ENCODE data around the gene UTP20. TPM values are rescaled to one million over a fixed set of nuclear protein-coding genes. Genes with fewer than 3 reads are reported as not detected.
"Not testable (repeated sequence)": the region's sequence is repeated elsewhere in the genome, so short reads cannot be mapped to it uniquely, and the experiment has no call there.

Gene UTP20
- total RNA-seq, 1 donor from 2014 or later = 12.1 TPM

GRCh38 chr12:101407436-101408345 is 127.8 kb downstream of the UTP20 start, which contains the start of gene ARL1:
ARL1 (minus strand) TSS chr12:101407772; CDS start chr12:101407645, 127 bp downstream.
- Mint-ChIP-seq H3K4me3 (ENCODE audit: unreplicated experiment) (peak within 1 kb of the TSS; percentile 99), H3K9me3 (ENCODE audit: unreplicated experiment) (peaks cover 2% of the 10 kb centered on the region), H3K4me1 (ENCODE audit: low read depth, unreplicated experiment) (peaks cover 6% of the 10 kb centered on the region), H3K36me3 (ENCODE audit: unreplicated experiment) (no peaks in the 10 kb centered on the region), H3K27me3 (ENCODE audit: unreplicated experiment) (peaks cover 2% of the 10 kb centered on the region), H3K27ac (ENCODE audit: unreplicated experiment) (peak within 1 kb of the TSS; percentile 93)
- TF ChIP-seq CTCF (IDR thresholded peaks at IDR 0.05; ENCODE audit: partially characterized antibody, unreplicated experiment) = no peak
- DNase-seq = peak; percentile 91

- not testable (repeated sequence) for H3K9me3 Mint-ChIP-seq (ENCODE audit: unreplicated experiment); H3K4me3 Mint-ChIP-seq (ENCODE audit: unreplicated experiment); H3K27me3 Mint-ChIP-seq (ENCODE audit: unreplicated experiment); H3K27ac Mint-ChIP-seq (ENCODE audit: unreplicated experiment); H3K4me1 Mint-ChIP-seq (ENCODE audit: low read depth, unreplicated experiment); H3K36me3 Mint-ChIP-seq (ENCODE audit: unreplicated experiment); DNase-seq
Measured at GRCh38 chr12:101410169-101410568, 130.3 kb downstream of the UTP20 start.

GRCh38 chr12:101414533-101415119 is 134.7 kb downstream of the UTP20 start:
- Mint-ChIP-seq H3K27ac (ENCODE audit: unreplicated experiment) (no peak overlapping the region), H3K27me3 (ENCODE audit: unreplicated experiment) (no peaks in the 10 kb centered on the region), H3K9me3 (ENCODE audit: unreplicated experiment) (no peaks in the 10 kb centered on the region), H3K4me1 (ENCODE audit: low read depth, unreplicated experiment) (no peaks in the 10 kb centered on the region), H3K4me3 (ENCODE audit: unreplicated experiment) (no peak overlapping the region), H3K36me3 (ENCODE audit: unreplicated experiment) (no peaks in the 10 kb centered on the region)
- TF ChIP-seq CTCF (IDR thresholded peaks at IDR 0.05; ENCODE audit: partially characterized antibody, unreplicated experiment) = peak; percentile 62
- no peak for DNase-seq

GRCh38 chr12:101415228-101415627 is 135.3 kb downstream of the UTP20 start:
- no peak for DNase-seq
- H3K9me3 Mint-ChIP-seq (ENCODE audit: unreplicated experiment) = no peaks in the 10 kb centered on the region
- no peaks in the 10 kb centered on the region for H3K4me1 Mint-ChIP-seq (ENCODE audit: low read depth, unreplicated experiment)
- no peak for TF ChIP-seq CTCF (IDR thresholded peaks at IDR 0.05; ENCODE audit: partially characterized antibody, unreplicated experiment)
- H3K27ac Mint-ChIP-seq (ENCODE audit: unreplicated experiment) = no peak overlapping the region
- no peaks in the 10 kb centered on the region for H3K36me3 Mint-ChIP-seq (ENCODE audit: unreplicated experiment)
- no peak overlapping the region for H3K4me3 Mint-ChIP-seq (ENCODE audit: unreplicated experiment)
- H3K27me3 Mint-ChIP-seq (ENCODE audit: unreplicated experiment) = no peaks in the 10 kb centered on the region

GRCh38 chr12:101422066-101422465 is 142.2 kb downstream of the UTP20 start:
- not testable (repeated sequence) for H3K27ac Mint-ChIP-seq (ENCODE audit: unreplicated experiment); H3K36me3 Mint-ChIP-seq (ENCODE audit: unreplicated experiment); H3K4me3 Mint-ChIP-seq (ENCODE audit: unreplicated experiment)

GRCh38 chr12:101424620-101425019 is 144.7 kb downstream of the UTP20 start:
- no peaks in the 10 kb centered on the region for H3K4me1 Mint-ChIP-seq (ENCODE audit: low read depth, unreplicated experiment)
- no peak overlapping the region for H3K4me3 Mint-ChIP-seq (ENCODE audit: unreplicated experiment)
- DNase-seq = no peak
- H3K36me3 Mint-ChIP-seq (ENCODE audit: unreplicated experiment) = no peaks in the 10 kb centered on the region
- TF ChIP-seq CTCF (IDR thresholded peaks at IDR 0.05; ENCODE audit: partially characterized antibody, unreplicated experiment) = no peak
- H3K27me3 Mint-ChIP-seq (ENCODE audit: unreplicated experiment) = no peaks in the 10 kb centered on the region
- H3K9me3 Mint-ChIP-seq (ENCODE audit: unreplicated experiment) = no peaks in the 10 kb centered on the region
- no peak overlapping the region for H3K27ac Mint-ChIP-seq (ENCODE audit: unreplicated experiment)

More at GRCh38 chr12:101422066-101422465, 142.2 kb downstream of the UTP20 start:
- not testable (repeated sequence) for DNase-seq; H3K27me3 Mint-ChIP-seq (ENCODE audit: unreplicated experiment); H3K4me1 Mint-ChIP-seq (ENCODE audit: low read depth, unreplicated experiment); H3K9me3 Mint-ChIP-seq (ENCODE audit: unreplicated experiment)
